ENCODE data around the gene SLC16A4.

SLC16A4 gene

DNA sequence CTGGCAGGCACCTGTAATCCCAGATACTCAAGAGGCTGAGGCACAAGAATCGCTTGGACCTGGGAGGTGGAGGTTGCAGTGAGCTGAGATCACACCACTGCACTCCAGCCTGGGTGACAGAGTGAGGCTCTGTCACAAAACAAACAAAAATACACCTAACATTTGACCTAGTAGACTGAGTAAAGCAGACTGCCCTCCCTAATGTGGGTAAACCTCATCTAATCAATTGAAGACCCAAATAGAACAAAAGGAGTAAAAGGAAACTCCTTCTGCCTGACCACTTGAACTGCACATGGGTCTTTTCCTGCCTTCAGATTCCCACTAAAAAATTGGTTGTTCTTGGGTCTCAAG lies 70.7 kb downstream of the SLC16A4 start:
- Histone ChIP-seq H3K4me1 (ENCODE audit: insufficient read depth, low read length) (no peaks in the 10 kb centered on the region), H3K9ac (ENCODE audit: low read length) (no peak overlapping the region), H3K27me3 (ENCODE audit: control insufficient read depth in 1 of 2, insufficient read depth in 2 of 2, low read length in 2 of 2) (no peaks in the 10 kb centered on the region), H3K27ac (ENCODE audit: low read depth, low read length) (no peak overlapping the region), H3K36me3 (ENCODE audit: insufficient read depth, low read length) (no peaks in the 10 kb centered on the region), H3K4me3 (ENCODE audit: low read depth in 1 of 2, low read length in 2 of 2) (no peak overlapping the region), H3K9me3 (ENCODE audit: low read length) (no peaks in the 10 kb centered on the region)

DNA sequence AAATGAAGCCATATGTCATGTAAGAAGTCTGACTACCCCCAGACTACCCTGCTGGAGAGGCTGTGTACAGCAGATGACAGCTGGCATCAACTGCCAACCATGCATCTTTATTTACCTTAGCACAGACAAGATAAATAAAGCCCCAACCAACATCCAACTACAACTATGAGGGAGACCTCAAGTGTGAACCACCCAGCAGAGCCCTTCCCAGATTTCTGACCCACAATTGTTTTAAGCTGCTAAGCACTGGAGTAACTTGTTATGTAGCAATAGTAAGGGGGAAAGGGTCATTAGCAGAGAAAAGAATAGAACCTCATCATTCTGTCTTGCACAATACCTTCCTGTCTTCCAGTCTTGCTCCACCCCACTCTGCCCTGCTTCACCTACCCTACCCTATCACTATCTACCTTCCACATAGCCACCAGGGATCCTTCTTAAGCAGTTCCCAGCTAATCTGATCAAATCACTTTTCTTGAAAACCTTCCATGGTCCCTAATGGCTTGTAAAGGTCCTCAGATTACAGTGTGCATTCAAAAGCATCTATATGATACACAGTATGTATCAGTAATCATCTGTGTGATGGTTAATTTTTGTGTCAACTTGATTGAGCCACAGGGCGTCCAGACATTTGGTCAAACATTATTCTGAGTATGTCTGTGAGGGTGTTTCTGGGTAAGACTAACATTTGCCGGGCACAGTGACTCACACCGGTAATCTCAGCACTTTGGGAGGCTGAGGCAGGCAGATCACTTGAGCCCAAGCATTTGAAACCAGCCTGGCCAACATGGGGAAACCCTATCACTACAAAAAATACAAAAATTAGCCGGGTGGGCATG lies 71.3 kb downstream of the SLC16A4 start:
- Histone ChIP-seq H3K9ac (ENCODE audit: low read length) (no peak overlapping the region), H3K4me3 (ENCODE audit: low read depth in 1 of 2, low read length in 2 of 2) (no peak overlapping the region), H3K4me1 (ENCODE audit: insufficient read depth, low read length) (no peaks in the 10 kb centered on the region), H3K27ac (ENCODE audit: low read depth, low read length) (no peak overlapping the region), H3K36me3 (ENCODE audit: insufficient read depth, low read length) (no peaks in the 10 kb centered on the region), H3K9me3 (ENCODE audit: low read length) (no peaks in the 10 kb centered on the region), H3K27me3 (ENCODE audit: control insufficient read depth in 1 of 2, insufficient read depth in 2 of 2, low read length in 2 of 2) (no peaks in the 10 kb centered on the region)

DNA sequence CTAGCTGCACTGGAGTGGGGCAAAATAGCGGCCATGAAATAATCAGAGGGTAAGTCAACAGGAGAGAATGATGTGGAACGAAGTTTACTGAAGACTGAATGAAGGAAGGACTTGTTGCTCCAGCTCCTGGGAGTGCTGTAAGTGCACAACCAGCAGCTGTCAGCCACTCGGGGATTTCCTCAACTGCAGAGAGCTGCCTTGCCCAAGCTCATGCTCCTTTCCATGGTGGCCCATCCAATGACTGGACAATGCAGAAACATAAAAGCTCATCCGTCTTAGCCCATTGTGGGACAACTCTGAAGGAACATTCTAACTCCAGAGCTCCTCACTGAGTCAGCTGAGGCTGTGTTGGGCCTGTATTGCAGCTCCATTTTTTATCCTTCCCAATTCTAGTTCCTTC lies 72.8 kb downstream of the SLC16A4 start:
- H3K27me3 ChIP-seq (ENCODE audit: control insufficient read depth in 1 of 2, insufficient read depth in 2 of 2, low read length in 2 of 2) = no peaks in the 10 kb centered on the region
- H3K4me3 ChIP-seq (ENCODE audit: low read depth in 1 of 2, low read length in 2 of 2) = no peak overlapping the region
- no peak overlapping the region for H3K27ac ChIP-seq (ENCODE audit: low read depth, low read length)
- H3K4me1 ChIP-seq (ENCODE audit: insufficient read depth, low read length) = no peaks in the 10 kb centered on the region
- H3K36me3 ChIP-seq (ENCODE audit: insufficient read depth, low read length) = no peaks in the 10 kb centered on the region
- H3K9me3 ChIP-seq (ENCODE audit: low read length) = no peaks in the 10 kb centered on the region
- H3K9ac ChIP-seq (ENCODE audit: low read length) = no peak overlapping the region

- H3K9ac ChIP-seq (ENCODE audit: low read length) = no peak overlapping the region
- peaks cover 6% of the 10 kb centered on the region for H3K4me1 ChIP-seq (ENCODE audit: insufficient read depth, low read length)
- no peaks in the 10 kb centered on the region for H3K36me3 ChIP-seq (ENCODE audit: insufficient read depth, low read length)
- no peaks in the 10 kb centered on the region for H3K27me3 ChIP-seq (ENCODE audit: control insufficient read depth in 1 of 2, insufficient read depth in 2 of 2, low read length in 2 of 2)
- no peak overlapping the region for H3K27ac ChIP-seq (ENCODE audit: low read depth, low read length)
- no peaks in the 10 kb centered on the region for H3K9me3 ChIP-seq (ENCODE audit: low read length)
- no peak overlapping the region for H3K4me3 ChIP-seq (ENCODE audit: low read depth in 1 of 2, low read length in 2 of 2)
Observed at GRCh38 chr1:110316735-110317134, 74.1 kb downstream of the SLC16A4 start.

Data from muscle layer of colon (tissue), 2 donors.